IMR-90 (cell line): ENCODE results near the gene MPP2. TPM values are rescaled to one million over a fixed set of nuclear protein-coding genes. Genes with fewer than 3 reads are reported as not detected.

ENCODE experiments used
- ATAC-seq: fragments of 200-7000 bp; cut with Tn5 transposase; 2 replicates; pipeline ENCODE4 v1.9.1; 2020; ENCODE audit warnings: low read depth, mild to moderate bottlenecking, moderate library complexity
- BruUV-seq: library from RNA; stranded (reverse); fragments of 400-500 nt; replicated peaks from 2 replicates; lab custom pipeline; 2021; lab: Mats Ljungman, UMichigan
- CTCF ChIA-PET: fragments of 300-600 bp; formaldehyde crosslinking; extraction: SDS; loops from one replicate; lab custom pipeline; 2021; ENCODE audit warnings: antibody characterized with exemption; lab: Yijun Ruan, JAX
- POLR2A ChIA-PET: fragments of 300-600 bp; sonication (Branson Sonifier 250); formaldehyde crosslinking; loops from one replicate; lab custom pipeline; 2022; ENCODE audit warnings: antibody characterized with exemption; ENCODE audit not compliant: unreplicated experiment; lab: Charles Lee
- DNase-seq: peaks from one replicate; pipeline ENCODE4 v3.0.0; 2013
- H2AFZ ChIP-seq: replicated peaks from 2 replicates; pipeline ENCODE3; 2013; ENCODE audit warnings: low read length, mild to moderate bottlenecking; ENCODE audit not compliant: poor library complexity
- H2AK5ac ChIP-seq: 2 replicates; pipeline ENCODE4 v1.6.1; 2013; ENCODE audit warnings: low read depth, low read length, inconsistent platforms
- H2AK9ac ChIP-seq: replicated peaks from 2 replicates; pipeline ENCODE3; 2013; ENCODE audit warnings: mild to moderate bottlenecking, low read depth, low read length, moderate library complexity; ENCODE audit not compliant: poor library complexity
- H2BK120ac ChIP-seq: 2 replicates; pipeline ENCODE4 v1.6.1; 2013; ENCODE audit warnings: low read depth, low read length, inconsistent platforms
- H2BK15ac ChIP-seq: 3 replicates; pipeline ENCODE4 v1.6.1; 2013; ENCODE audit warnings: low read depth, low read length, inconsistent platforms
- H2BK20ac ChIP-seq: 2 replicates; pipeline ENCODE4 v1.6.1; 2013; ENCODE audit warnings: low read depth, mild to moderate bottlenecking, inconsistent platforms, low read length, moderate library complexity
- H2BK5ac ChIP-seq: 2 replicates; pipeline ENCODE4 v1.6.1; 2013; ENCODE audit warnings: mild to moderate bottlenecking, low read depth, low read length, inconsistent platforms; ENCODE audit not compliant: poor library complexity, severe bottlenecking
- H3K14ac ChIP-seq: replicated peaks from 2 replicates; pipeline ENCODE4 v1.6.1; 2013; ENCODE audit warnings: low read depth, low read length, inconsistent platforms
- H3K18ac ChIP-seq: 2 replicates; pipeline ENCODE4 v1.6.1; 2013; ENCODE audit warnings: low read depth, low read length, control low read depth
- H3K23ac ChIP-seq: 2 replicates; pipeline ENCODE4 v1.6.1; 2013; ENCODE audit warnings: low read depth, low read length, inconsistent platforms
- H3K27ac ChIP-seq: 2 replicates; pipeline ENCODE4 v1.5.1; 2013; ENCODE audit warnings: mild to moderate bottlenecking, control low read depth, low read length; ENCODE audit not compliant: insufficient read depth
- H3K27me3 ChIP-seq: 2 replicates; pipeline ENCODE4 v1.6.1; 2013; ENCODE audit warnings: low read length; ENCODE audit not compliant: control insufficient read depth, insufficient read depth
- H3K36me3 ChIP-seq: 2 replicates; pipeline ENCODE4 v1.6.1; 2013; ENCODE audit warnings: low read length, mixed read lengths; ENCODE audit not compliant: control insufficient read depth, insufficient read depth
- H3K4ac ChIP-seq: 2 replicates; pipeline ENCODE4 v1.6.1; 2013; ENCODE audit warnings: low read depth, low read length, inconsistent platforms
- H3K4me1 ChIP-seq: 2 replicates; pipeline ENCODE4 v1.6.1; 2013; ENCODE audit warnings: low read length, mixed read lengths; ENCODE audit not compliant: control insufficient read depth, insufficient read depth
- H3K4me2 ChIP-seq: 2 replicates; pipeline ENCODE4 v1.6.1; 2013; ENCODE audit warnings: low read depth, mild to moderate bottlenecking, control low read depth, low read length, moderate library complexity
- H3K4me3 ChIP-seq: 2 replicates; pipeline ENCODE4 v1.5.1; 2013; ENCODE audit warnings: low read depth, mild to moderate bottlenecking, control low read depth, low read length, moderate library complexity; ENCODE audit not compliant: insufficient read depth
- H3K56ac ChIP-seq: 2 replicates; pipeline ENCODE4 v1.6.1; 2013; ENCODE audit warnings: low read length, inconsistent platforms; ENCODE audit not compliant: insufficient read depth; ENCODE audit errors: extremely low read depth
- H3K79me1 ChIP-seq, 2 experiments: 2 replicates each; pipeline ENCODE4 v1.6.1; 2013; ENCODE audit warnings: low read length in 2 of 2, inconsistent platforms in 1 of 2, low read depth in 1 of 2
- H3K9ac ChIP-seq: 2 replicates; pipeline ENCODE4 v1.6.1; 2013; ENCODE audit warnings: low read depth, low read length, control low read depth
- H3K9me1 ChIP-seq: 2 replicates; pipeline ENCODE4 v1.6.1; 2013; ENCODE audit warnings: low read length, inconsistent platforms; ENCODE audit not compliant: insufficient read depth
- H3K9me3 ChIP-seq: 2 replicates; pipeline ENCODE4 v1.6.1; 2013; ENCODE audit warnings: low read length; ENCODE audit not compliant: control insufficient read depth, insufficient read depth
- H4K20me1 ChIP-seq: 2 replicates; pipeline ENCODE4 v1.6.1; 2013; ENCODE audit warnings: low read length, inconsistent platforms; ENCODE audit not compliant: insufficient read depth
- H4K5ac ChIP-seq: 2 replicates; pipeline ENCODE4 v1.6.1; 2013; ENCODE audit warnings: mild to moderate bottlenecking, low read depth, low read length, control low read depth
- H4K8ac ChIP-seq, 2 experiments: 2 replicates each; pipeline ENCODE4 v1.6.1; 2013; ENCODE audit warnings: low read depth in 2 of 2, low read length in 2 of 2, control low read depth in 1 of 2, inconsistent platforms in 1 of 2
- H4K91ac ChIP-seq: 2 replicates; pipeline ENCODE4 v1.6.1; 2013; ENCODE audit warnings: low read depth, low read length, inconsistent platforms; ENCODE audit not compliant: insufficient read depth
- BHLHE40 ChIP-seq: fragments of 150-350 bp; IDR thresholded peaks from 2 replicates; pipeline ENCODE4 v1.6.1; 2016; ENCODE audit warnings: mild to moderate bottlenecking, low read depth, low read length
- CEBPB ChIP-seq: IDR thresholded peaks from 2 replicates; pipeline ENCODE4 v1.6.1; 2012; ENCODE audit warnings: low read depth, low read length, improper control_type of control experiment
- CHD1 ChIP-seq: IDR thresholded peaks from 2 replicates; pipeline ENCODE4 v1.6.1; 2012; ENCODE audit warnings: low read depth, low read length, improper control_type of control experiment
- CTCF ChIP-seq: conservative IDR thresholded peaks from 2 replicates; pipeline ENCODE4 v1.5.1; 2012; ENCODE audit warnings: mild to moderate bottlenecking, low read depth, low read length, improper control_type of control experiment
- ELK1 ChIP-seq: fragments of 150-350 bp; IDR thresholded peaks from 2 replicates; pipeline ENCODE4 v1.6.1; 2016; ENCODE audit warnings: low read depth, mild to moderate bottlenecking, low read length, moderate library complexity, borderline replicate concordance
- FOS ChIP-seq: fragments of 150-350 bp; IDR thresholded peaks from 2 replicates; pipeline ENCODE4 v1.6.1; 2016; ENCODE audit warnings: low read depth, low read length
- MAFK ChIP-seq: IDR thresholded peaks from 2 replicates; pipeline ENCODE4 v1.6.1; 2012; ENCODE audit warnings: low read depth, low read length, improper control_type of control experiment
- MAZ ChIP-seq: IDR thresholded peaks from 2 replicates; pipeline ENCODE4 v1.6.1; 2012; ENCODE audit warnings: low read depth, mild to moderate bottlenecking, low read length, improper control_type of control experiment, moderate library complexity, borderline replicate concordance
- MXI1 ChIP-seq: IDR thresholded peaks from 2 replicates; pipeline ENCODE4 v1.6.1; 2012; ENCODE audit warnings: low read depth, mild to moderate bottlenecking, low read length, moderate library complexity, borderline replicate concordance
- NFE2L2 ChIP-seq: fragments of 150-350 bp; IDR thresholded peaks from 2 replicates; pipeline ENCODE4 v1.6.1; 2016; ENCODE audit warnings: low read depth, mild to moderate bottlenecking, low read length
- POLR2A ChIP-seq: IDR thresholded peaks from 2 replicates; pipeline ENCODE4 v1.6.1; 2012; ENCODE audit warnings: mild to moderate bottlenecking, low read depth, low read length
- RAD21 ChIP-seq: IDR thresholded peaks from 2 replicates; pipeline ENCODE4 v1.6.1; 2012; ENCODE audit warnings: low read length, improper control_type of control experiment
- RCOR1 ChIP-seq: IDR thresholded peaks from 2 replicates; pipeline ENCODE4 v1.6.1; 2012; ENCODE audit warnings: mild to moderate bottlenecking, low read length, improper control_type of control experiment; ENCODE audit not compliant: insufficient replicate concordance
- RFX5 ChIP-seq: IDR thresholded peaks from 2 replicates; pipeline ENCODE4 v1.8.0; 2012; ENCODE audit warnings: low read depth, mild to moderate bottlenecking, low read length, moderate library complexity
- SMC3 ChIP-seq: fragments of 150-350 bp; IDR thresholded peaks from 2 replicates; pipeline ENCODE4 v1.6.1; 2016; ENCODE audit warnings: low read depth, mild to moderate bottlenecking, antibody characterized with exemption, low read length, moderate library complexity
- USF2 ChIP-seq: fragments of 150-350 bp; IDR thresholded peaks from 2 replicates; pipeline ENCODE4 v1.6.1; 2017; ENCODE audit warnings: mild to moderate bottlenecking, antibody characterized with exemption, low read length, low read depth
- WGBS, 2 experiments: methylation state at CpG; one replicate each; pipeline versions ENCODE4 v1.1.5 to v1.1.7; 2013; ENCODE audit warnings: missing lambda C conversion rate in 2 of 2; ENCODE audit not compliant: insufficient read length in 1 of 2; ENCODE audit errors: extremely low coverage in 2 of 2; 5-methylcytosine and 5-hydroxymethylcytosine counted together
- dilution Hi-C: fragments of 300-500 bp; cut with HindIII; formaldehyde crosslinking; loops from one replicate; pipeline ENCODE4 v1.14.3; 2018; ENCODE audit warnings: low sequenced_read_pairs; ENCODE audit not compliant: unreplicated experiment
- in situ Hi-C: fragments of 300-500 bp; cut with MboI; formaldehyde crosslinking; loops from 3 replicates; pipeline ENCODE4 v1.14.3; 2019; ENCODE audit warnings: low sequenced_read_pairs, inconsistent platforms, mixed read lengths
- intact Hi-C: fragments of 100-400 bp; cut with micrococcal nuclease; formaldehyde crosslinking; loops from 2 replicates; pipeline ENCODE4 v1.10.0; 2022
- polyA plus RNA-seq, 3 experiments: library from polyadenylated mRNA; depleted of rRNA; stranded (reverse); fragments of >200 nt; gene quantifications; 2 replicates each; pipeline ENCODE4 v1.2.3, GENCODE V29; 2012; ENCODE audit warnings: low replicate concordance in 1 of 3
- total RNA-seq: library from RNA; depleted of rRNA; stranded (reverse); fragments of >200 nt; gene quantifications from 2 replicates; pipeline ENCODE4 v1.2.3, GENCODE V29; 2012

The MPP2 gene
- total and polyA plus RNA-seq, 2 of the 4 experiments (the other 2 are of a cell fraction): 3.2 to 3.8 TPM

- dilution Hi-C loops: no loop called here
- Histone ChIP-seq H3K4me3 (no peak overlapping the region), H2BK120ac (no peak overlapping the region), H3K79me1 (no peaks in the 10 kb centered on the region), H2AFZ (no peak overlapping the region), H3K36me3 (no peaks in the 10 kb centered on the region), H3K23ac (no peak overlapping the region), H4K91ac (no peak overlapping the region), H3K27ac (no peak overlapping the region), H3K4me2 (no peak overlapping the region), H2BK5ac (no peak overlapping the region), H3K14ac (no peak overlapping the region), H3K4me1 (peaks cover 2% of the 10 kb centered on the region; the same call in 1 of the 2 replicates), H2AK9ac (no peak overlapping the region), H4K5ac (no peak overlapping the region), H3K56ac (no peak overlapping the region), H3K9me1 (no peaks in the 10 kb centered on the region), H3K4ac (no peak overlapping the region), H3K27me3 (peaks cover 34% of the 10 kb centered on the region), H2AK5ac (no peak overlapping the region), H3K18ac (no peak overlapping the region), H2BK15ac (no peak overlapping the region), H2BK20ac (no peak overlapping the region), H4K20me1 (no peaks in the 10 kb centered on the region), H3K9me3 (no peaks in the 10 kb centered on the region), H4K8ac (no peak overlapping the region), H3K9ac (no peak overlapping the region)
- BruUV-seq: no TSS peak
- intact Hi-C loops: no loop called here
- no peak for TF ChIP-seq MXI1
- TF ChIP-seq RFX5: no peak
- no peak for TF ChIP-seq MAZ
- no peak for TF ChIP-seq RCOR1
- no peak for TF ChIP-seq FOS
- TF ChIP-seq POLR2A: no peak
- no peak for TF ChIP-seq RAD21
- TF ChIP-seq NFE2L2: no peak
- no peak for TF ChIP-seq BHLHE40
- TF ChIP-seq SMC3: no peak
- no peak for TF ChIP-seq CHD1
- TF ChIP-seq CEBPB: no peak
- no peak for TF ChIP-seq MAFK
- TF ChIP-seq ELK1: no peak
- TF ChIP-seq CTCF: no peak
- TF ChIP-seq USF2: no peak
- CTCF ChIA-PET: no interaction called here
- WGBS, 2 experiments: 55% methylated on average over 2 of the region's 3 CpGs; no CpG with 5 or more reads in 1 of the 2 experiments
- ATAC-seq (no peak), DNase-seq (no peak)
- in situ Hi-C loops: no loop called here
- POLR2A ChIA-PET: no interaction called here
Observed at GRCh38 chr17:43874293-43874692, 33.0 kb downstream of the MPP2 start.
